Activated CD4-positive, CD25-positive, alpha-beta regulatory T cell (primary cell): Measurements from ENCODE around the gene CFAP77.

Source experiments
- DNase-seq, 4 experiments: peaks; one replicate each; lab custom pipeline; 2025; lab: John Stamatoyannopoulos, UW

The CFAP77 gene

DNA sequence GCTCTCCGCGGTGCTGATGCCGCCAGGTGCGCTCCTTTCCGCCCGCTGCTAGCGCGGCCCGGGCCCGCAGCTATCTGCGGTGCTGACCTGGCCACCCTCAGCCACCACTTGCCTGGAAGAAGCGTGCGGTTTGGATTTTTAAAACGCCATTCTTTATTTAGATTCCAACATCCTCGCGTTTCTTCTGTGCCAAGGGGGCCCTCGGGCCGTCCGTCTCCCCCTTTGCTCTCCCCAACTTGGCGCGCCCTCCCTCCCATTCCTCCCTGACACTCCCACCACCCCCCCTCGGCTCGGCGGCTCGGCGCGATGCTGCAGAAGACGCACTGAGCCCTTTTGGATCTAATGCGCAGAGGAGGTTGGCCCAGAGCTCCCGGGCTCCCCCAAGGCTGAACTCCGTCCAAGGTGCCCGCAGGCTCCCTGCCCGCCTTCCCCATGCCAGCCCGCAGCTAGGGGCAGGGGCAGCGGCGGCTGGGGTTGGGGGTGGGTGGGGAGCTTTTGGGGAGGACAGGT lies 172.3 kb downstream of the CFAP77 start, which contains the start of gene BARHL1:
BARHL1 (plus strand) TSS at position 331 of the 510 bp plus-strand sequence. CDS start 192 bp downstream, outside the sequence.
- no peak for DNase-seq

DNA sequence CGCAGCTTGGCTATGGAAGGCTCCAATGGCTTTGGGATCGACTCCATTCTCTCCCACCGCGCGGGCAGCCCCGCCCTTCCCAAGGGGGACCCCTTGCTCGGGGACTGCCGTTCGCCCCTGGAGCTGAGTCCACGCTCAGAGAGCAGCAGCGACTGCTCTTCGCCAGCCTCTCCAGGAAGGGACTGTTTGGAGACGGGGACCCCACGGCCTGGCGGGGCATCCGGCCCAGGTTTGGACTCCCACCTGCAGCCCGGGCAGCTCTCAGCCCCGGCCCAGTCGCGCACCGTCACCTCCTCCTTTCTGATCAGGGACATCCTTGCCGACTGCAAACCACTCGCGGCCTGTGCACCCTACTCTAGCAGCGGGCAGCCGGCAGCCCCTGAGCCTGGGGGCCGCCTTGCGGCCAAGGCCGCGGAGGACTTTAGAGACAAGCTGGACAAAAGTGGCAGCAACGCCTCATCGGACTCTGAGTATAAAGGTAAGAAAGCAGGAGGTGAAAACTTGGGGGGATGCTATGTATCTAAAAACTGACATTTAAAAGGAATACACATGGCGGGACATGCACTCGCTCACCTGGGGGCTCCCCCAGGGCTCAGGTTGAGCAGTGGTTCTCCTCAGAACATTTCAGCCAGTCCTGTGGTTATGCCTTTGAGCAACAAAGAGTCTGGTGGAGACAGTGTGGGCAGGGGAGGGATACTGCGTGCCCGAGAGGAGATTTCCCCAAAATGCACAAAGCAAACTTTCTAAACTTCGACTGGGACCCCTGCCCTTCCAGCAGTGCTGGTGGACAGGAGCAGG lies 173.0 kb downstream of the CFAP77 start:
- no peak for DNase-seq

DNA sequence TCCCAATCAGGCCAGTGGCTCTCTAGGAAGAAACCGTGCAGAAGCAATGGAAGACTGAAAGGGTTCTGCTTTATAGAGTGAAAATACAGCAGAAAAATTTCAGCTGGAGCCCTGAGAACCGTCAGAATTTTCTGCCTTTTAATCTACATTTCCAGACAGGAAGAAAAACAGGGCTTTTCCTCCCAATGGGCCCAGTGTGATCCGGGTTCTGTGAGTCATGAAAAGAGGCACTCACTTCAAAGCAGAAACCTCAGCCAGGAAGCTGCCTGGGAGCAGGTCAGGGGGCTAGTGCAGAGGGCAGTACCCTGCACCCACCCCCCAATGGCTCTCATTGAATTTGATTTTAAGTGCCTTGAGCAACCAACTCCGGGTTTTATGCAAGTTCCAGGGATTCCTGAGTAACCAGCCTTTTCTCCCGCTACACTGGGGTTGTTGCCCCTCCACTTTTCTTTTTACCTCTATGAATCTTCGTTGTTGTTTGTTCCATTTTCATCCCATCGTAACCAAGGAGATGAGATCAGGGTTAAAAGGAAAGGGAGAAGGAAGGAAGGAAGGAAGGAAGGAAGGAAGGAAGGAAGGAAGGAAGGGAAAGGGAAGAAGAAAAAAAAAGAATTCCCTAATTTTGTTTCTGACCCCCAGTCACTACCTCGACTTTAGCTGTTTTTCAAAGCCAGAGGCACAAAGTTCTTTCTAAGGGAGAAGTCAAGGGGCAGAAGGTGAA lies 173.7 kb downstream of the CFAP77 start:
- DNase-seq: no peak

DNA sequence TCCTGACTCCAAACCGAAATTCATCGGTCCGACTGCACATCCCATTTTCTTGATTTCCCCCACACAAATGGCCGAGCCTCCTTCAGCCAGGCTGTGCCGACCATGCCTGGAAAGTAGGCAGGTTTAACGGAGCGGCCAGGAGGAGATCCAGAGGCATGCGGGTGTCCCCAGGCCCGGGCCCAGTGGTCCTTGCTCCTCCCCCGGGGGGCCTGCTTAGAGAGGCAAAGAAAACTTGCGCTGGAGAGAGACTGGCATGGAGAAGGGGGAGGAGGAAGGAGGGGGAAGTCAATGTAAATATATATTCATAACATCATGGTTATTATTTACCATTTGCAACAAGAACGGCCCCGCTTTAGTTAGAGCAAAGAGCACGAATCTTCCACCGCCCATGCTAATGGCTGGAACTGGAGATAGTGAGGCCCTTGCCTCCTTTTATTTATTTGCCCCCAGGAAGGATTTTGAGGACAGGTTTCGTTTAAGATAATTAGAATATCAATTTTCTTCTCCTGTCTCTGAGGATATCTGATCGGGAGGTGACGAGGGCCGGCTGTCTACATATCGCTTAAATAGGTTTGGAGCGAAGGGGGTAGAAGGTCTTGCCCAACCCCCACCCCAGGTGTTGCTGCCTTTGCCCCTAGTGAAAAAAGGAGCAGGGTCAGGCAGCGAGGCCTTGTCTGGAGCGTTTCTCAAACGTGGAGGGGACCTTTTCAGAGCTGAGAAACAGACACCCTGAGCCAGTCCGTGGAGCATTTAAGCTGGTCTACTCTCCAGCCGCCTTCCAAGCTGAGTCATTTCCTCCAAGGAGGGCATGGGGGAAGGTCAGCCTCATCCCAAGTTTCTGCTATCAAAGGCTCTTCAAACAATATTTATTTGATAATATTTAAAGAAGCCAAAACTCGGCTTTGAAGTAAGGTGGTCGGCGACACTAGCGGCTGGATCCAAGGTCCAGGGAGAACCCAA lies 174.9 kb downstream of the CFAP77 start:
- DNase-seq: no peak

DNA sequence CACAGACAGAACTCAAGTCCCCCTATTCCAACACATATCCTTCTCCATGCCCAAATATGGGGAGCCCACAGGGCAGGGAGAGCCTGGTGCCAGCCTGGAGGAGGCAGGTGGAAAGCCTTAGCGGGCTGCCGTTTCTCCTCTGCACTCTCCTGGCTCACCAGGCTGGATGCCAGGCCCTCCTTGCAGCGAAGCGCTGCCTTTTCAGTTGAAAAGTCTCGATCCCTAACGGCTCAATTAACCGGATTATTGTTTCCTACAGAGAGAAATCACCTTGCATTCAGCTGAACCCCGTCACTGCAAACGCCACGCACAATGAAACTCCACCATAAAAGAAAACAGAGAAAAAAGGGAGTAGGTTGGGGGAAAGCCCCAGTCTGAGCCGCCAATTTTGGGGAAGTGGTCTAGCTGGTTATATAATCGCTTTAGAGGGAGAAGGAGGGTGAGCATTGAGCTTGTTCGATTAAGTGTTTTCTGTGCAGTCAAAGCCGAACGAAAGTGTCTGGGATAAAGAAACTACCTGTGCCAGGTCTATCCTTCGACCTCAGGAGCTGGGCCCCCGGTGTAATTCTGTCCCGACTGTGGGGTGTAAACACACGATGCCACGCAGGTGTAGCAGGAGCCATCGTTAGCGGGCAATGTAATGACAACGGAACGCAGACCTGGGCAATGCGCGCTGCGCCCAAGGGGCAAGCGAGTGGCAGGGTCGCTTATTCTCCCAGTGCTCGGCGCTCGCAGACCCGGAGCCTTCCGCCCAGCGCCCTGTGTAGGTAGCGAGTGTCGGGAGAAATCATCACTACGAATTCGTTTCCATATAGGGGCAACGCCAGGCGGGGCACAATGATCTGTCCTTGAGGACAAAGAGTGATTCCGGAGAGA lies 176.2 kb downstream of the CFAP77 start:
- DNase-seq: no peak

DNA sequence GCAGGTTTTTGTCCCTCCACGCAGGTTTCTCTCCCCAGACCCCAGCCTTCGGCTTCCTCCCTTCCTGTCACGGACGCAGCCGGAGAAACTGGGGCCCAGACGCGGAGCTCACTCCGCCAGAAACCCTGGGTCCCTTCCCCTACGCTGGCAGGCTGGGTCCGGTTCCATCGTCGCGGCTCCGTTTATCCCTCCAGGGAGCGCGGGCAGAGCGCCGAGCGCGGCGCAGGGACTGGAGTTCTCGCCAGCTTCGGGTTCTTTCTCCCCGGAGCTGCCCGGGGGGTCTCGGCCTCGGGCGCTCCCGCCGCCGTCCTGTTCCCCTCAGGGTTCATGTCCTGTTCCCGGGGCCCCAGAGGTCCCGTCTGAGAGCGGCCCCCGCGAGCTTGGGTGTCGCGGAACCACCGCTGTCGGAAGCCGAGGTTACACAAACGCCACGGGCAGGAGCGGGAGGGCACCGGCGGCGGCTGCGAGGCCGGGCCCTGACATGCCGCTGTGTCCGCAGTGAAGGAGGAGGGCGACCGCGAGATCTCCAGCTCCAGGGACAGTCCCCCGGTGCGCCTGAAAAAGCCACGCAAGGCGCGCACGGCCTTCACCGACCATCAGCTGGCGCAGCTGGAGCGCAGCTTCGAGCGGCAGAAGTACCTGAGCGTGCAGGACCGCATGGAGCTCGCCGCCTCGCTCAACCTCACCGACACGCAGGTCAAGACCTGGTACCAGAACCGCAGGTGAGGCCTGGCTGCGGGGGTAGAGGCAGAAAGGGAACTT lies 177.0 kb downstream of the CFAP77 start:
- DNase-seq: no peak

DNA sequence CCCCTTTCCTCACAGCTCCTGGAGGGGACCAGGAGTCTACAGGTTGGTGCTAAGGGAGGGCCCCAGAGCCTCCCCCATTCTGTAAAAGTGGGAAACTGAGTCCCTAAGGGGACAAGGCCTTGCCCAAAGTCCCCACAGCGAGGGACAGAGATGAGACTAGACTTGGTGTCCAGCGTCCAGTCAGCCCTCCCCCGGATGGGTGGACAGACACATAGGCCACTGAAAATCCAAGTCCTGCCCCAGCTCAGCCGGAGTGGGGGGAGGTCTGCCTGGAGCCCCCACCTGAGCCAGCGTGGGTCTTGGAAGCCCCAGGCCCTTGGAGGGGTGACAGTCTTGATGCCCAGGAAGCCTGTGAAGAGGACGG lies 177.6 kb downstream of the CFAP77 start:
- no peak for DNase-seq

DNA sequence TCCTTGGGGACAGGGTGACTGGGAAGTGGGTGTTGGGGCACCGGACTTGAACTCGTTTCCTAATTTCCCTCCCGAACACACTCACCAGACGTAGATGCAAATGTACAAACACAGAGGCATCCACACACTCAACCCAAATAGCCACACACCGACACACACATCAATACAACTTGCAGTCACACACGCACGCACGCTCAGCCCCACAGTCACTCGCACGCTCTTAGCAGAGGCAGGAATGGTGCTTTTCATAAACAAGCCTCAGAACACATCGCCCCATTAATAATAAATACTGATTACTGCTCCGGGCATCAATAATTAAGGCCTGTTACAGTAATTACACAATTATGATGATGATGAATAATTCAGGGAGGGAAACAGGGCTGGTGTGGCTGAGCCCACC lies 178.1 kb downstream of the CFAP77 start:
- no peak for DNase-seq

DNA sequence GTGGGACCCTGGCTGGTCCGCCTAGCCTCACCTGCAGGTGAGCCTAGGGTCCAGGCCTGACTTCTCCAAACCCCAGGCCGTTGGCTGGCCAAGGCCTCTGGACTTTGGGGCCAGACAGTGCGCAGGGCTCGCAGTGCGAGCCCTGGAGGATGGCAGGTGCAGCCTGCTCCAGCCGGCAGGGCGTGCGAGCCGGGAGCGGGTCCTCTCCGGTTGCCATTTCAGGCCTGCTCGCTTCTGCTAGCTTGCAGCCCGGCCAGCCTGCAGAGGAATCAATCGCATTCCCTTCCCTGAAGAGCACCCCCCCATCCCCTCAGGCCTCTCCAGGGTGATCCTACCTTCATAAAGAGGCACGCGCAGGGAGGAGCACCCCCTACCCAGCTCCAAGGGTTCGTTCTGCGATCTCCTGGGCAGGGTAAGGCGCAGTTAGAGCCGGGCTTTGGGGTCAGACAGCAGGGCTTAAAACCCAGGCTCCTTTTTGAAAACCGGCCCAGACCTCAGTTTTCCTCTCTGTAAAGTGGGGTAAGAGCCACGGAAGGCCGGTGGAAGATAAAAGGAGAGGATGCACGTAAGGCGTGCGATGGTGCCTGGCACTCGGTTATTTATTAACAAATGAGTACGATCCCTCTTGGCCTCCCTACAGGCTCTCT lies 178.6 kb downstream of the CFAP77 start:
- no peak for DNase-seq

DNA sequence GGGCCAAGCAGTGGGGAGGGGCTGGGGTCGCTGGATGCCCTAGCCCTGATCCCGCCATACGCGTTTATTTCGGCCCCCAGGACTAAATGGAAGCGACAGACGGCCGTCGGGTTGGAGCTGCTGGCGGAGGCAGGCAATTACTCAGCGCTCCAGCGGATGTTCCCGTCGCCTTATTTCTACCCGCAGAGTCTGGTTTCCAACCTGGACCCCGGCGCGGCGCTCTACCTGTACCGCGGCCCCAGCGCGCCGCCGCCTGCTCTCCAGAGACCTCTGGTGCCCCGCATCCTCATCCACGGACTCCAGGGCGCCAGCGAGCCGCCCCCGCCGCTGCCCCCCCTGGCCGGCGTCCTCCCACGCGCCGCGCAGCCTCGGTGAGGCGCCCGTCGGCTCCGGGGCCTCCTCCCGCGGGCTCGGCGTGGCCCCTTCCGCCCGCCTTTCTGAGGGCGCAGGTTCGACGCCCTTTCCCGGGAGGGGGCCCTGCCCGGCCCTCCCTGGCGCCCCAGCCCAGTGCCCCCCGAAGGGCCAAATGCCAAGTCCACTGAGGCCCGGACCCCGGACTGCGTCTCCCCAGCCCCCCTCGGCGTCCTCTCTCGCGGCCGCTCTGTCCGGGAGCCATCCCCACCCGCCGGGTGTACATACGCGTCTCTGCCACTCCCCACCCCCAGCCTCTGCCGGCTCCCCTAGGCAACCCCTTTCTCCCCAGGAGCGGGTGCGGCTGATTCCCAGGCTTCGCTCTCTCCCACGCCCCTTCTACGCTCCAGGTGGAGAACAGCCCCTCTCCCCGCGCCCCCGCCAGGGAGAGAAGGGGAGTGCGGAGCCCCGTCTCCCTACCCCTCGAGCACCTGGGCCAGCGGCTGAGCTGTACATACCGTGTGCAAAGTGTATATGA lies 179.4 kb downstream of the CFAP77 start:
- DNase-seq: no peak

DNA sequence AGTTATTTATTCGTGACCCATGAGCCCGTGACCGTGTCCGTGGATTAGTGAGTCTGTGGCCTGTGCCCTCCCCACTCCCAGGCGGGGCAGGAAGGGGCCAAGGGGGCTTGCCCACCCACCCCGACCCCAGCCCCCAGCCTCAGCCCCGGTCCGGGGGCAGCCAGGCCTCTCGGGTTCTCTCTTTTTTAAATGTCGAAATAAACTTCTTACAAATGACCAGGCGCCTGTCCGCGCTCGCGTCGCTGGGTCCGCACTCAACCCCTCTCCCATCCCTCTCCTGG lies 180.0 kb downstream of the CFAP77 start:
- no peak for DNase-seq

DNA sequence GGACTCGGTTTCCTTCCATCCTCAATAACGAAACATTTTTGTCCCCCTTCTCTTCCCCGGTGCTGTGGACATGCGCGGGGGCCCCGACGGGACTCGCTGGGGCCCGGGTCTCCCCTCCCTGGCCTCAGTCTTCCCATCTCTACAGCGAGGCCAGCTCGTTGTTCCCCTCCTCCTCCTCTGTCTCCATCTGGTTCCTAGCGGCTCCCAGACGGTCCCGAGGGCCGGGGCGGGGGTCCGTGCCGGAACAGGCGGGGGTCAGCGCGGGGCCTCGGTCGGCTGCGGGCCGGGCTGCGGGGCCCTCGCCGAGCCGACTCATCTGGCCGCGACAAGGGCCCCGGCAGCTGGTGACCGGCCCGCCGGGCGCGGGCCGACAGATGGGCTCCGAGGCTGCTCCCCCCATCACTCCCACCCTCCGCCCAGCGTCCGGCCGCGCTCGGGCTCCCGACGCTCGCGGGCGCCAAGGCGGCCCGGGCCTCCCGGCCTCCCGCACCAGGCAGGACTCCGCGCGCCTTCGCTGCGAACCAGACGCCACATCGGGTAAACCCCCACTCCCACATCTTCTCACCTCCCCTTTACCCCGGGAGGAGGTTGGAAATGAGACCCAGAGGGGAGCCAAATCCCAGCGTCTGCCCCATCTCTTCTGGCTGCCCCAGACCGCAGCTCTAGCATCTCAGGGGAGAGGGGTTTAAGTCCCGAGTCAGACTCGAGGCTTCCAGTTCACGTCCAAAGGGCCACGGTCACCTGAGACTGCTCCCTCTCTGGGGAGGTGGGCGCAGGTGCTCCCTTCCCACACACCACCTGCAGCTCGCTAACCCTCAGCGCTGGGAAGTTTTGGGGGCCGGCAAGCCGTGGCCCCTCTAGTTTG lies 180.5 kb downstream of the CFAP77 start:
- no peak for DNase-seq

DNA sequence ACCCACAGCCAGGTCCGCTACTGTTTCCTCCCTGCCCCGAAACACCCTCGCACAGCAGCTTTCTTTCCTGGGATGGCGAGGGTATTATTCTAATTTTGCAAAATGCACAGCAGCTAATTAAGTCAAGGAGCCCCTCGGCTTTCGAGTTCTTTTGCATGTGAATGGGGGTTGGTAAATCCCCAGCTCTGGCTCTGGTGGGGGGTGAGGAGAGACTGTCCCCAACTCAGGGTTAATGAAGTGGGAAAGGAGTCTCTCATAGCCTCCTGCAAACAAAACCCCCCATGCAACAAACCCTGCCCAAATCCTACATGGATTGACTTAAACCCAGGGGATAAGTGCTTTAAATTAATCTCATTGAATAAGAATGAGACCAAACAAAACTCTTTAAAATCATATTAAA lies 181.2 kb downstream of the CFAP77 start:
- no peak for DNase-seq

DNA sequence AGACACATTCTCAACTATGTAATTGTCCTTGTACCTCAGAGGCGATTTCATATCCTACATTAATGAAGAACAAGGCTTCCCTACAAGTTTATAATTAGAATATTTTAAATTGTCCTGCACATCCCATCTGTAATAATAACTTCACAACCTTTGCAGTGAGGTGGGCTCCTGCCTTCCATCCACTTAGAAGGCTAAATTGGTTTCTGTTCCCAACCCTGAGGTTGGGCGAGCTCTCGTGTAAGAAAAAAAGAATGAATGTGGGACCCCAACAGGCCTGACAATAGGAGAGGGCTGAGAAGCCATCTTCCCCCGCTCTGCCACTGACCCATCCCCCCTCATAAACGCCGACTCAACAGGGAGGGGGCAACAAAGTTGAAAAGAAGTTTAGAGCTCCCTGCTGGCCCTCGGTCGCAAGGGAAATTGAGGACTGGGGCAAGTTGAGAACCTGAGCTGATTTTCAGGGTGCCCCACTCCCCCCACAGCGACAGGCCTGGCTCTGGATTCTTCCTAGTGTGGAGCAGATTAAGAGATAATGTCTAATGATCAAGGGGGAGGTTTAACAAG lies 181.8 kb downstream of the CFAP77 start:
- DNase-seq: no peak

DNA sequence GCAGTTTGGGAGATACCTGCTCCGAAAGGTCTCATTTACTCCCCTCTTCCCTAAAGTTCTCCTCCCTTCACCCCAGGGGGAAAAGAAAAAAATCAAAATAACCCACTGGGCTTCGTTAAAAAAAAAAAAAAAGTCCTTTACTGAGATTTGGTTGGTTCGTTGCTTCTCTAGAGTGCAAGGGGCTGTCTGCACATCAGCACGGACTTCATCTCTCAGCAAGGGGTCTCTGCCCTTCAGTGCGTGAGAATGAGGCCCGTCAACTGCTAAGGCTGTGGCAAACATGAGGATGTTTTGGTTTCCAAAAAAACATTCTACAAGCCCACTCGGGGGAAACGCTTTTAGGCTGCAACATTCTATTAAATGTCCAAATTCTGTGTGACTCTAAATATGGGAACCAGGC lies 182.4 kb downstream of the CFAP77 start:
- DNase-seq: no peak

DNA sequence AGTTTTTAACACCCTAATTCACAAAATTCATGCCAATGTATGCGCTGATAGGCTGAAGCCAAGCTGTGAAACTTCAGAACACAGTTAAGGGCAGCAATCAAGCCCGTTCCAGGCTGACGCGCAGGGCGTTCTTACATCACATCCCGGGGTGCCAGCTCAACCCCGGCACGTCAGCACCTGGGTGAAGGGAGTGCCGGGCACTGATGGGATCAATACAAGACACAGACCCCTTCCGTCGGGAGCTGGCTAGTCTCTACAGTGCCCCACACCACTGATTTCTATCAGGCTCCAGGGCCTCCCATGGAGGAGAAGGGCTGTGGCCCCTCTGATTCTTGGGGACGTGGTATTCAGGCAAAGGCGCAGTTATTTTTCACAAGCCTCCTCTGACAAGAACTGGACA lies 184.4 kb downstream of the CFAP77 start:
- no peak for DNase-seq

DNA sequence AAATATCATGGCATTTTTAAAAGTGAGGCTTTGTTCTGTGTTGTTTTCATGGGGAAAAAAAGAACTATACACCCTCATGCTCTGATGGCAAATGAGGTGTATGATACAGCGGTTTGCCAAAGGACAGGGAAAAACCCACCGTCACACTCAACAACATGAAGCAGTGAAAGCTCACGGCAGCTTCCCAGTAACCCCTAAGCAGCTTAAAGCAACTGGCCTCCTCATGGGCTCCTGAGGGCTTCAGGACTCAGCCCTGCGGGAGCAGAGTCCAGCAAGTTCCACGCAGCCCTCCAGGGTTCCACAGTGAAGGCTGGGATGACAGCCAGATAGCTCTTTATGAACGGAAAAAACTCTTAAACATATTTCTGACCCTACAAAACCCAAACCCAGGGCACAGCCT lies 185.3 kb downstream of the CFAP77 start:
- DNase-seq: no peak

DNA sequence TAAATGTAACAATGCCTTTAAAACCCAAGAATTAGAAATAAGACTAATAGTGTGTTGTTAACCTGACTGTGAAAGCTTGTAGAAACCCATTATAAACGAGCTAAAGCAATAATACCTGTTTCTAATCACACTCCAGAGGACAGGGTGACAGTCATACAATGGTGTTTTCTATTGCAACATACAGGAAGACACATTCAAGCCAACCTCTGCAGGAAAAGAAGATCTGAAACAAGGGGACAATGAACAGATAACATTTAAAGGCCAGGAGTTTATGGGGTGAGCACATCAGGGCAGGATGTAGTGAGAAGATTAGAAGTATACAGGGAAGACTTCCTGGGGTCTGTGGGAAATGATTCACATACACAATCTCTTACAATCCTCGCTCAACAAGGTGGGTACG lies 186.2 kb downstream of the CFAP77 start:
- DNase-seq: no peak
